ENCODE results near the gene PLEKHA4.
A peak's percentile ranks its signal among the peaks of the same experiment; 100 is the strongest.
"Not testable (repeated sequence)": the region's sequence is repeated elsewhere in the genome, so short reads cannot be mapped to it uniquely, and the experiment has no call there.

Gene PLEKHA4

DNA sequence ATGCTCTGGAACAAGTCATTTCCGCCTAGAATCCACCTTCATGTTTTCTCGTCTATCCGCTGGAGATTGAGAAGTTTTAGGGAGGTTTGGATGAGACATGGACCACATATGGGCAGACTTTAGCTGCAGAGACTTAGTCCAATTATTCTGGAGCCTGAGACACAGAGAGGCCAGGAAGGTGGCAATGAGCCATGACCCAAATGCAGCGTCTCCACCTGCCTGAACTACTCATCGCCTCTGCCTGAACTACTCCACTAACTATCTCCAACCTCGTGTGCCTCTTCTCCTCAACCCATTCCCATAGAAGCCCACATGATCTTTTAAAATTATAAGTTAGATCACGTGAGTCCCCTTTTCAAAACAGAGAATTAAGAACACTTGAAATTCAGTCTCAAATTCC, 5.6 kb downstream of the PLEKHA4 start:
- DNase-seq: no peak

DNA sequence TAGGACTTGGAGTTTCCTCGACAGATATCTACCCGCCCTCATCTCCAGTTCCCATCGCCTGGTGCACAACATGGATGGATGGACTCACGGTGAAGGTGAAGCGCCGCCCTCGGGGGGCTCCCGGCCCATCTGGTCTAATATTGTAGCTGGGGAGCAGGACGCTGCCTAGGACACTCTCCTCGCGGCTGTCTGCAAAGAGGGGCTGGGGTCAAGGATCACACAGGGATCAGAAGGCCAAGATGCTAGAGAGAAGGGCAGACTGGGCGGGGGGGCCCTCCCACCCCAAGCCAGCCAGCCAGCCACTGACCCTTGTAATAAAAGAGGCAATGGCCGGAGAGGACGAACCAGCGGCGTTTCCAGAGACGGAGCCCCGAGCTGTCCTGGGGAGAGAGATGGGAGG, 7.1 kb downstream of the PLEKHA4 start:
- no peak for DNase-seq

DNA sequence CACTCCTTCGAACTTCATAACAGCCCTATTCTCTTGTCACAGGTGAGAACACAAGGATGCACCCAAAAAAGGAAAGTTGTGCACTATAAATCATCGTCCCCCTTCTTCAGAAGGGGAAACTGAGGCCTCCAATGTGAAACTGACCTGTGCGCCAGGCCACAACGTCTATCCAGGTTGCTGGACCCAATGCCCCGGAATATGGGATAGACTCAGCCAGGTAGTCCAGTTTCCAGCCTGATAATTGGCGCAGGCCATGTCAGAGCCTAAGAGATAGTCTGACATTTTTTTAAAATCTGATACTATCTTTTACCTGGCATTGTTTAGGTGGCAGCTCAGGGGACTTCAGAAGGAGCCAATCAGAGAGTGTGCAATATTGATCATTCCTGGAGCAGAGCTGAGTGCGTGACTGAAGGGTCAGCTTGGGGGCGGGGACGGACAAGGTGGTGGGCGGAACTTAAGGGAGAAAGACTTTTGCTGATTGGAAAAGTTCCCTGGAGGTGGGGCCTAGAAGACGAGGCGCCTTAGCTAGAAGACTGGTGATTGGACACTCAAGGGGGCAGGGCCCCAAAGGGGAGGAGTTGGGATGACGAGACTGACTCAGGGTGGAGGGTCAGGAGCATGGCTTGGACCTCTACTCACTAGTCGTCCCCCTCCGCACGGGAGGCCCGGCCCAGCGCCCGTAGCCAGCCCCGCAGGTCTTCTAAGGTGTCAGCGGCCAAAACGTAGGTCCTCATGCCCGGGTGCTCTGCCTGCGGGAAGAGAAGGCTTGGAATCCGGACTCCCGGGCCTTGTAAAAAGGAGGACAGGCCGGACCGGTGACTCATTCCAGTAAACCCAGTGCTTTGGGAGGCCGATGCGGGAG, 8.5 kb downstream of the PLEKHA4 start:
- DNase-seq: no peak

DNA sequence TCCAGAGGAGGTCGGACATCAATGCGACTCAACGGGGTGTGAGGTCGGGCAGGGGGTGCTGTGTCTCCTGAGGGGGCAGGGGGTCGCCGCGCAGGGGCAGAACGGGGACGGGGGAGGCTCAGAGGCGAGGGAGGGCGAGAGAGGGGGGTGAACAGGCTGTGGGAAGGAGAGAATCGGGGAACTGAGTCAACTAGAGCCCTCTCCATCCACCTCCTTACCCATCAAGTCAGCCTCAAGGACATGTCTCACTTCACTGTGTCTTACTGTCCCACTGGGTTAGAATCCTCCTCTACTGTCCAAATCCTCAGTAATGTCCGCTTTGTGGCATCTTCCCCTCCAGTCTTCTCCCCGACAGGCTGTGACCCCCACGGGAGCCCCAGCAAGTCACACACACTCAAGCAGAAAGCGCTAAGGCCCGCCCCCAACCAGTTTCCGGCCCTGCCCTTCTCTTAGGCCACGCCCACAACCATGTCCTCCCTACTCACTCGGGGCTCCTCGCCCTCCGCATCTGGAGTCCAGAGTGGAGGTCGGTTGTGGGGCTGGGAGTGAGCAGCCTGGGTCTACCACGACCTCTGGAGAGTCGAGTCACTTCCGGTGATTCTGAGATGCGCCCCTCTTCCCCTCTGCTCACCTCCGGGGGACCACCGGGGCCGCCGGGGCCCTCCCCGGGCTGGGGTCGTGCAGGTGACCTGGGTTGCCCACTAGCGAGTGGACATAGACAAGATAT, 9.3 kb downstream of the PLEKHA4 start:
- no peak for DNase-seq

DNA sequence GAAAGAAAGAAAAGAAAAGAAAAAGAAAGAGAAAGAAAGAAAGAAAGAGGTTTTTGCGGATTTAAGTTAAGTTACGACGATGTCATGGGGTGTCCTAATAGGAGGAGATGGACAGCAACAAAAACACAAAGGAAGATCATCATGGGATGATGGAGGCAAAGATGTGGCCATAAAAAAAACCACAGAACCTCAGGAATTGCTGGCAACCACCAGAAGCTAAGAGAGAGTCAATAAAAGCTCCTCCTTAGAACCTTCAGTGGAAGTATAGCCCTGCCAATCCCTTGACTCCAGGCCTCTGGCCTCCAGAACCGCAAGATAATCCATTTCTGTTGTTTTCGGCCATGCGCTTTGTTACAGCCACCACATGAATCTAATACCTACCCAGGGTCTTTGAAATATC, 11.5 kb downstream of the PLEKHA4 start:
- DNase-seq: peak; percentile 30

DNA sequence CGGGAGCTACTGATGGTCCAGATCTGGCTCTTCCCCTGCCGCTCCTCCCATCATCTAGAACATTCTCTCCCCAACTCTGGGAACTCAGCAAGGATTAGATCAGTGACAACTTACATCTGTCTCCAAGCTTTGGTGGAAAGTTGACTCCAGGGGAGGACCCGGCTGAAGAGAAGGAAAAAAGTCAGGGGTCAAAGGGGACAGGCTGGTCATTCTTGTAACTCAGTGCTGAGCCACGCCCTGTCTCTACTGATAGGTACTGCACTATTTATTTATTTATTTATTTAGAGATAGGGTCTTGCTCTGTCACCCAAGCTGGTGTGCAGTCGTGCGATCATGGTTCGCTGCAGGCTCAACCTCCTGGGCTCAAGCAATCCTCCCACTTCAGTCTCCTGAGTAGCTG, 14.3 kb downstream of the PLEKHA4 start:
- DNase-seq: no peak

DNA sequence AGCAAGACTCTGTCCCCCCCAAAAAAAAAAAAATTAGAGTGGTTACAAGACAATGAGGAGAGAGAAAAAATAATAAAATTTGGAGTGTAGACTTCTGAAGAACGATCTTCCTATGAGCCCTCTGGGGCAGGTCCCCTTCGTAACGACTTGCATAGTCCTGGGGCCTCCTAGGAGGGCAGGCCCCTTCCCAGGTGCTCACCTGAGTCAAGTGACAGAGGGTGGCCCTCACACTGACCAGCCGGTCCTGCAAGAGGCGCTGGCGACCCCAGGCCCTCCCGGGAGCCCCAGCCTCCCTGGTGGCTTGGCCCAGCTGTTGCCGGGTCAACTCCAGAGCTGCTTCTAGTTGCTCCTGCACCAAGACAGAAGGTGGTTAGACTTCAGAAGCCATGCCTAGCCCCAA, 14.9 kb downstream of the PLEKHA4 start:
- DNase-seq: no peak

DNA sequence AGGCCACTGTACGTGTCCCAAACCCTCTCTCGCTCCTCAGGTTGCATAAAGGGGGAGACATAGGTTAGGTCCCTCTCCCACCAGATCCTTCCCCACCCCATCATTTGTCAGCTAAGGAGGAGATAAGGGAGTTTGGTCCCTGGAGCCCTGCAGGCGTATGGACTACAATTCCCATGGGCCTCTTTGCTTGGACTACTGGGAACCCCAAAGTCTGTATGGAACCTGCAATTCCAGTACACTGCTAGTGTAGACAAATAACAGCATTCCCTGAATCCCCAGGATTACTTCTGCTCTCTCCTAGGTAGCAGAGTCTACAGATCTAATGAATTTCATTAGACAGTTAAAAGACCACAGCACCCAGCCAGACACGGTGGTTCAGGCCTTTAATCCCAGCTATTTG, 16.1 kb downstream of the PLEKHA4 start:
- DNase-seq: no peak

DNA sequence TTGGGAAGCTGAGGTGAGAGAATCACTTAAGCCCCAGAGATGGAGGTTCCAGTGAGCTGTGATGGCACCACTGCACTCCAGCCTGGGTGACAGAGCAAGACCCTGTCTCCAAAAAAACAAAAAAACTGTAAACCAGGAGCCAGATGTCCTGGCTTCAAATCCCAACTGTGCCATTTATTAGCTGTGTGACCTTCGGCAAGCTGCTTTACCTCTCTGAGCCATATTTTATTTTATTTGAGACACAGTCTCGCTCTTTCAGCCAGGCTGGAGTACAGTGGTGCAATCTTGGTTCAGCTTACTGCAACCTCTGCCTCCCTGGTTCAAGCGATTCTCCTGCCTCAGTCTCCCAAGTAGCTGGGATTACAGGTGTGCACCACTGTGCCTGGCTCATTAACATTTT, 21.8 kb downstream of the PLEKHA4 start:
- DNase-seq: not testable (repeated sequence)

DNA sequence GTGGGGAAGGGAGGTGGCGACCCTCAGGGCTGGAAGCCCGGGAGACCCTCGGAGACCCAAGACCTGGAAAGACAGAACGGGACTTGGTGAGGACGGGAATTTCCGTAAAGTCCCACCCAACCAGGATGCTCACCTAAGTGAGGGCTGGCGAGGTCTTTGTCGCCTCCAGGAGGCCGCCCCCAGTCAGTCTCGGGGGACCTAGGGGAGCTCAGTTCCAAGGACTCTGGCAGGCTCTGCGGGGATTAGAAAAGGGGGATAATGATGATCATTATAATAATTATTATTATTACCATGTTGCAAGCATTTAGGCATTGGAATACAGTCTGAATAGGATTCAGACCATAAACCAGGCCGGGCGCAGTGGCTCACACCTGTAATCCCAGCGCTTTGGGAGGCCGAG, 23.0 kb downstream of the PLEKHA4 start:
- no peak for DNase-seq

DNA sequence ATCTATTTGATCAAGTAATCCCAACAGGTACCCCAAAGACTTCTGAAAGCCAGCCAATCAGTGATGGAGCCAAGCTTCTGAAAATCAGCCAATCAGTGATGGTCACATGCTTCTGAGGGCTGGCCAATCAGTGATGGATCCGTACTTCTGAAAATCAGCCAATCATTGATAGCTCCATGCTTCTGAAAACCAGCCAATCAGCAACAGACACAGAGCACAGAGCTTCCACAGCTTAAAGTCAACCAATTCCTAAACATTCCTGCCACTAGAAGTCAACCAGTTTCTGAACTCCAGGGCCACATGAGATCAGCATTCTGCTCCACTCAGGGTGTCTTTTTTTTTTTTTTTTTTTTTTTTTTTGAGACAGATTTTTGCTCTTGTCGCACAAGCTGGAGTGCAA, 23.9 kb downstream of the PLEKHA4 start:
- DNase-seq: peak; percentile 79

DNA sequence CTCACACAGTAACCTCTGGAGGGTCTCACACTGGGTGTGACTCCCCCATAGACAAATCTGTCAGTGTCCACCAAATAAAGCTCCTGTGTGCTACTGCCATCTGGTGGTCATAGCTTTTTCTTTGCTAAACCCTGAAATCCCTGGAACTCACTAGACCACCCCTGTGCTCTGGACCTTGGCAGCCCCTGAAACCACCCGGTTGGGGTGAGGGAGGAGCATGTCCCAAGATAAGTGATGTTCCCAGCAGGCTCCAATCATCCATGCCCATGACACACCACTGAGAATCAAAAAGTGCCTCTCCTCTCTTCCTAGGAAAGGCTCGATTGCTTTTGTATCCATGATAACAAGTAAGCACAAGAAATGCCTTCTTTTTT, 25.6 kb downstream of the PLEKHA4 start:
- peak; percentile 62 for DNase-seq

DNA sequence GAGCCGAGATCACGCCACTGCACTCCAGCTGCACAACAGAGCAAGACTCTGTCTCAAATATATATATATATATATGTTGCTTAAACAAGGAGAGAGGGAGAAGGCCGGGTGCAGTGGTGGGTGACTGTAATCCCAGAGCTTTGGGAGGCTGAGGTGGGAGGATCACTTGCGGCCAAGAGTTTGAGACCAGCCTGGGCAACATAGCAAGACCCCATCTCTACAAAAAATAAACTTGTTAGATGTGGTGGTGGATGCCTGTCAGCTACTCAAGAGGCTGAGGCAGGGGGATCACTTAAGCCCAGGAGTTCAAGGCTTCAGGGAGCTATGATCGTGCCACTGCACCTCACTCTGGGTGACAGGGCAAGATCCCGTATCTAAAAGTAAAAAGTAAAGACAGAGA, 26.8 kb downstream of the PLEKHA4 start:
- DNase-seq: no peak

DNA sequence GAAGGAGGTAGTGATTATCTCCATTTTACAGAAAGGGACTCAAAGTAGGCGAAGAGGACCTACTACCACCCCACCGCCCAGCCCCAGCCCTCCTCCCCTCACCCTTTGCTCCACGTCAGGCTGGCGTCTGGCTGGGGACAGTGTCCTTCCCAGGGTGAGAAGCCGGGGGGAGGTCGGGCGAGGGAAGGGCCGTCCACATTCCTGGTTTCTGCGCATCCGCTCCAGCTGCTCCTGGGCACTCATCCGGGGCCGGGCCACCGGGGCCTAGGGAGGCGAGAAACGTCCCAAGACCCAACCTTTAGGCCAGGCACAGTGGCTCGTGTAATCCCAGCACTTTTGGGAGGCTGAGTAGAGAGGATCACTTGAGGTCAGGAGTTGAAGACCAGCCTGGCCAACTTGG, 27.4 kb downstream of the PLEKHA4 start:
- no peak for DNase-seq

DNA sequence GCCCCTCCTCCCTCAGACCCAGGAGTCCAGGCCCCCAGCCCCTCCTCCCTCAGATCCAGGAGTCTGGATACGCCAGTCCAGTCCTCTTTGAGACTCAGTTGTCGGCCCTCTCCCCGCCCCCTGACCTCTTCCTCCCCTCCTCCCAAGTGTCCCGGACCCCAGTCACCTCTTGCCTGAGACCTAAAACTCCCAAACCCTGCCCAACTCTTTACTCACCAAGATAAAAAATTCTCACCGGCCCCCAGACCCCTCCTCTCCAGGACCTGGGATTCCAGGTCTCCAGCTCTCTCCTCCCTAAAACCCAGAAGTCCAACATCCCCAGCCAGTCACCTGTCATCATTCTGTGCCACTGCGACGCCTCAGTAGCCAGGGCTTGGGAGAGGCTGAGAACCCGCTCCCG, 30.7 kb downstream of the PLEKHA4 start:
- DNase-seq: no peak

DNA sequence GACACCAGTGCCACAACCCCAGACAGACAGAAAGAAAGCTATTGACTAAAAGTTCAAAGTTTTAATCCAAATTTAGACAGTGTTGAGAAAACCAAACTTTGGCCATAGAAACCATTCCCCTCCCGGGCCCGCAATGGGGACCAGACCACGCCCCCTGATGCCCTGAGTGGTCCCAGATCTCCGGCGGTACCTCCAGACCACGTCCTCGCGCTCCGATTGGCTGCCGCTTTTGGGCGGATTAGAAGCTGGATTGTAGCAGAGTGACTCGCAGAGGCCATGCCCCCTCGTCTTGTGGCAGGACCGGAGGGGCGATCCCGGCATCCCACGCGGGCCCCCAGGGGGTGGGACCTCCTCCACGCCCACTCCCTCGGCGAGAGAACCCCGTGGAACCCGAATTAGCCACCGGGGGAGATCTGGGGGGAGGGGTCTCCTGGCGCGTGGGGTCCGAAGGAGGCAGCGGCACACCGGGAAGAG, 31.3 kb downstream of the PLEKHA4 start:
- peak; percentile 95 for DNase-seq

DNA sequence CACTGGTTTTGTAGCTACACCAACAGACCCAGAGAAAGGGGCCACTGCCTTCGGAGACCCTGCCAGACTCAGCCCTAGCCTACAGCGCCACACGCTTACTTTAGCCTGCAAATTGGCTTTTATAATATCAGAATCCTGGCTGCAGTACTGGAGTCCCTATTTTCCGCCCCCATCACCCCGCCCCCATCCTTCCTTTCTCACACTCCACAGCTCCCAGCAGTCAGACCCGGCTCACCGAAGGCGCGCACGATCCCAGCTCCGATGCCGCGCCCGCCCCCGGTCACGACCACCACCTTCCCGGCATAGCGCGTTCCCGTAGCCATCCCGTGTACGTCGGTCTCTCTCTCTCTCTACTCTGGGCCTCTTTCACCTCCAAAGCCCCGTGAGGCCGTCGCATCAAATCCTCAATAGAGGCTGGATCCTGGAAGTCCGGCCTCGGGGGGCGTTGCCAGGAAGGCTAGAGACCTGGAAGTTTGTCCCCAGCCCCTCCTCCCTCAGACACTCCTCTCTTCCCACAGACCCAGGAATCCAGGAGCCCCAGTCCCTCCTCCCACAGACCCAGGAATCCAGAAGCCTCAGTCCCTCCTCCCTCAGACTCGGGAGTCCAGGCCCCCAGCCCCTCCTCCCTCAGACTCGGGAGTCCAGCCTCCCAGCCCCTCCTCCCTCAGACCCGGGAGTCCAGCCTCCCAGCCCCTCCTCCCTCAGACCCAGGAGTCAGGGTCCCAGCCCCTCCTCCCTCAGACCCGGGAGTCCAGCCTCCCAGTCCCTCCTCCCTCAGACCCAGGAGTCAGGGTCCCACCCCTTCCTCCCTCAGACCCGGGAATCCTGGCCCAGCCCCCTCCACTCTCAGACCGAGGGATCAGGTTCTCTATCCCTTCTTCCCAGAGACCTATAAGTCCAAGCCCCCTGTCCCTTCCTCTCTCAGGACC, 32.1 kb downstream of the PLEKHA4 start, which contains the start of gene HSD17B14:
Gene HSD17B14, minus strand, starts transcription at position 403 of the 929 bp plus-strand sequence. Its CDS starts 80 bp downstream, at position 323.
- DNase-seq: peak; percentile 68

DNA sequence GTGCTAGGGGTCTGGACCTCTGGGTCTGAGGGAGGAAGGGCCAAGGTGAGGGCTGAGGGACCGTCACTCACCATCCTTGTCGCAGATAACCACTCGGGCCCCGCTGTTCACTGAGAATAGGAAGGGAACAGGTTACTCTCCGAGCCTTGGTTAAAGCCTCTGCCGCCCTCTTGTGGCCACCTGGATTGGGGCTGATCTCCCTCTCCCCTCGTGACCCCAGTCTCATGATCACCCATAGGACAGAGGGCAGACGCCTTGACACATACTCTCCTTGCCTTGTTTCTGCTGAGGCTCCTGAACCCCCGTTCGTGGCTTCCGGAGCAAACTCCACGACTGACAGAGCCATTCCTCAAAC, 32.7 kb downstream of the PLEKHA4 start:
- DNase-seq: peak; percentile 77

DNA sequence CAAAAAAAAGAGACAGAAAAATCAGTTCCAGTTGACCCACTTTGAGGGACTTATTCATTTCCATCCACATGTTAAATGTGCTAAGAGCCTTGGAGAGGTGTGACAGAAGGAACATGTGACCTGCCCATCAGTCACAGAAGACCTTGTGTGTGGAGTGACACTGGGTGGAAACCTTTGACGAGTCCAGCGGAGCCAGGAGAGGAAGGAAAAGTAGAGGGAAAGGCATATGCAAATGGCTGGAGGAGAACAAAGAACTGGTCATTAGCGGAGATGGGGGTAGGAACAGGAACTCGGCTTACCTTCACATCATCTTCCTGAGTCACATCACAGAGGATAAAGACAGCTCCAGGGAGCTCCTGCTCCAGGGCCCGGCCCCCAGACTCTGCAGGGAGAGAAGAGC, 34.4 kb downstream of the PLEKHA4 start:
- no peak for DNase-seq

DNA sequence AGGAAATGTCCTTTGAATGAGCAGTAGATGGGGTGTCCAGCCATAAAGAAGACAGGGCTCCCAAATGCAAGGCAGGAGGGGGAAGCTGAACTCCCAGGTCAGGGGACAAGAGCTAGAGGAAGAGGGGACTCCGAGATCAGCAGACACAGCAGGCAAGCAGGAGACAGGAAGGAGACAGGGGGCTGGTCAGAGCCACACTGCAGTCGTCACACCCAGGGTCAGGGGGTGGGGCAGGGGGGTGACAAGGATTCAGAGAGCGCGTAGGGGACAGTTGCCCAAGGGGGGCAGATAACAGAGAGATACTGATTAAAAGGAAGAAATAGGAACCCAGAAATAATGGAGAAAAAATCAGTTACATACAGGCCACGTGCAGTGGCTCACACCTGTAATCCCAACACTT, 35.4 kb downstream of the PLEKHA4 start:
- DNase-seq: no peak

DNA sequence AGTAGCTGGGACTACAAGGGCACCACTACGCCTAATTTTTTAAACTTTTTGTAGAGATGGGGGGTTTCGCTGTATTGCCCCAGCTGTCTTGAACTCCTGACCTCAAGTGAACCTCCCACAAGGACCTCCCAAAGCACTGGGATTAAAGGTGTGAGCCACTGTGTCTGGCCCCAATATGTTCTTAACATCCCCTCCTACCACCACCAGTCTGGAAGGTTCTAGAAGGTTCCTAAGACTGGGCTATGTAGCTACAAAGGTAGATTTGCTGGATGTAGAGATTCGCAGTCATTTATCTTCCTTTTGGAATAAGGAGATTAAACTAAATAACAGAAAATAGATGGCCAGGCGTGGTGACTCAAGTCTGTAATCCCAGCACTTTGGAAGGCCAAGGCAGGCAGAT, 37.5 kb downstream of the PLEKHA4 start:
- no peak for DNase-seq

DNA sequence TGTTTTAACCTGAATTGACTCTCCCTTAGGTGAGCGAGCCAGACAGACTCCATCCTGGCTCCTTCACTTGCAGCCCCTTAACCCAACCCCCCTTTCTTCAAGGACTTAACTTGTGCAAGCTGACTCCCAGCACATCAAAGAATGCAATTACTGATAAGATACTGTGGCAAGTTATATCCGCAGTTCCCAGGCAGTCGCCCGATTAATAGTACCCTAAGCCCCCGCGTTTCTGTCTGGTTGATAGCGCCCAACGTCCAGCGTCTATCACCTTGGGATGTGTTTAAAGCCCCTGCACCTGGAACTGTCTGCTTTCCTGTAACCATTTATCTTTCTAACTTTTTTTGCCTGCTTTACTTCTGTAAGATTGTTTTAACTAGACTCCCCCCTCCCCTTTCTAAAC, 38.3 kb downstream of the PLEKHA4 start:
- DNase-seq: no peak

DNA sequence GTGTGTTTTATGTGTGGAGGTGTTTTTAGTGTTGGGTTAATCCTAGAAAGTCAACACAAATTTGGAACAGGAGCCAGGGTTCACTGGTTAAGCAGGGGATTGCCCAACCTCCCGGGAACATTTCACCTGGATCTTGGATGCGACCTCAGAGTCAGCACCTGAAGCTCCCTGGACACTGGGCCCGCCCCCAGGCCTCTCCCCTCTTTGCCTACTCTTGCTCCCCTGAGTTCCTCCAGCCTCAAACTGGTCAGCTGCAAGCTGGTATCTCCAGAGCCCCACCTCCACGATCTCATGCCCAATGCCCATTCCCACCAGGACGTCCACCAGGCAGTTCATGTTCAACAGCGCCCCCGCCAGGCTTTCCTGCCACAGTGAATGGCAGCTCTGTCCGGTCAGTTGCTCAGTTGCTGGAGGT, 41.8 kb downstream of the PLEKHA4 start:
- DNase-seq: no peak
